Mesothelial cell of epicardium (in vitro differentiated cells): ENCODE data around the gene MRPL53. TPM values are rescaled to one million over a fixed set of nuclear protein-coding genes. Genes with fewer than 3 reads are reported as not detected.

Experiments used
- DNase-seq, 2 experiments: peaks; one replicate each; pipeline ENCODE4 v3.0.0; 2021; ENCODE audit warnings: low spot score in 2 of 2; ENCODE audit not compliant: unreplicated experiment in 2 of 2
- H3K27ac Mint-ChIP-seq: 2 replicates; pipeline ENCODE4 v1.8.0; 2021; ENCODE audit warnings: mixed read lengths
- H3K27me3 Mint-ChIP-seq: 2 replicates; pipeline ENCODE4 v1.8.0; 2021; ENCODE audit warnings: low read depth, mixed read lengths
- H3K36me3 Mint-ChIP-seq: 2 replicates; pipeline ENCODE4 v1.8.0; 2021; ENCODE audit warnings: mixed read lengths
- H3K4me1 Mint-ChIP-seq: 2 replicates; pipeline ENCODE4 v1.8.0; 2021; ENCODE audit warnings: mixed read lengths
- H3K4me3 Mint-ChIP-seq: 2 replicates; pipeline ENCODE4 v1.8.0; 2021; ENCODE audit warnings: mild to moderate bottlenecking, moderate library complexity, mixed read lengths
- H3K9me3 Mint-ChIP-seq: 2 replicates; pipeline ENCODE4 v1.8.0; 2021; ENCODE audit warnings: mixed read lengths
- CTCF ChIP-seq: fragments of 200-600 bp; sonication (generic); IDR thresholded peaks from one replicate; pipeline ENCODE4 v1.5.0; 2021; ENCODE audit warnings: antibody characterized with exemption; ENCODE audit not compliant: unreplicated experiment
- total RNA-seq: library from RNA; stranded (reverse); gene quantifications from 3 replicates; pipeline ENCODE4 v1.2.1, GENCODE V29; 2021

Gene MRPL53
- total RNA-seq, 1 donor from 2014 or later, result 62.5 TPM

- peaks cover 22% of the 10 kb centered on the region for H3K36me3 Mint-ChIP-seq
- no peak for TF ChIP-seq CTCF
- no peak for DNase-seq
- peaks cover 7% of the 10 kb centered on the region for H3K4me1 Mint-ChIP-seq
- peak overlapping the region; percentile 30 for H3K27ac Mint-ChIP-seq
- H3K9me3 Mint-ChIP-seq, result no peaks in the 10 kb centered on the region
- peaks cover 2% of the 10 kb centered on the region for H3K27me3 Mint-ChIP-seq
- no peak overlapping the region for H3K4me3 Mint-ChIP-seq
These were observed 47.0 kb downstream of the MRPL53 start for GRCh38 chr2:74425523-74425922.

- H3K4me3 Mint-ChIP-seq, result no peak overlapping the region
- peaks cover 7% of the 10 kb centered on the region for H3K4me1 Mint-ChIP-seq
- H3K27ac Mint-ChIP-seq, result no peak overlapping the region
- H3K27me3 Mint-ChIP-seq, result peaks cover 2% of the 10 kb centered on the region
- no peaks in the 10 kb centered on the region for H3K9me3 Mint-ChIP-seq
- peaks cover 19% of the 10 kb centered on the region for H3K36me3 Mint-ChIP-seq
- no peak for TF ChIP-seq CTCF
- no peak for DNase-seq
These were observed 47.5 kb downstream of the MRPL53 start for GRCh38 chr2:74424995-74425406.

- H3K27me3 Mint-ChIP-seq, result peaks cover 2% of the 10 kb centered on the region
- no peak overlapping the region for H3K27ac Mint-ChIP-seq
- H3K36me3 Mint-ChIP-seq, result peaks cover 16% of the 10 kb centered on the region
- no peak overlapping the region for H3K4me3 Mint-ChIP-seq
- no peaks in the 10 kb centered on the region for H3K9me3 Mint-ChIP-seq
- no peak for DNase-seq
- TF ChIP-seq CTCF, result no peak
- H3K4me1 Mint-ChIP-seq, result peaks cover 7% of the 10 kb centered on the region
These were observed 48.1 kb downstream of the MRPL53 start for GRCh38 chr2:74424139-74424992.

- H3K4me3 Mint-ChIP-seq, result peak overlapping the region; percentile 93
- no peak overlapping the region for H3K27ac Mint-ChIP-seq
- H3K4me1 Mint-ChIP-seq, result peaks cover 7% of the 10 kb centered on the region
- no peak for TF ChIP-seq CTCF
- DNase-seq, result no peak
- H3K27me3 Mint-ChIP-seq, result peaks cover 3% of the 10 kb centered on the region
- no peaks in the 10 kb centered on the region for H3K9me3 Mint-ChIP-seq
- peaks cover 13% of the 10 kb centered on the region for H3K36me3 Mint-ChIP-seq
These were observed 49.0 kb downstream of the MRPL53 start for GRCh38 chr2:74423231-74424095.

Other genes starting within 250 kb of the MRPL53 start
- 7.5 to 9.3 TPM (median 9.2 TPM) in 3 replicates for gene SLC4A5, start 129.3 kb downstream of the MRPL53 start, total RNA-seq
- gene DCTN1, start 92.4 kb downstream of the MRPL53 start, total RNA-seq, result 125 to 136 TPM (median 132 TPM) in 3 replicates
- 4.7 to 8.8 TPM (median 6.0 TPM) in 3 replicates for gene C2orf81, start 51.1 kb downstream of the MRPL53 start, total RNA-seq
- 20.2 to 25.0 TPM (median 23.7 TPM) in 3 replicates for gene WDR54, start 51.0 kb downstream of the MRPL53 start, total RNA-seq
- gene RTKN, start 30.7 kb downstream of the MRPL53 start, total RNA-seq, result 85.0 to 88.9 TPM (median 86.4 TPM) in 3 replicates
- 42.9 to 48.1 TPM (median 45.3 TPM) in 3 replicates for gene INO80B, start 17.6 kb downstream of the MRPL53 start, total RNA-seq
- gene WBP1, start 14.2 kb downstream of the MRPL53 start, total RNA-seq, result 111 to 113 TPM (median 111 TPM) in 3 replicates
- 61.6 to 68.7 TPM (median 62.6 TPM) in 3 replicates for gene MOGS, start 7.3 kb downstream of the MRPL53 start, total RNA-seq
- 25.5 to 29.4 TPM (median 26.2 TPM) in 3 replicates for gene CCDC142, start 10.3 kb upstream of the MRPL53 start, total RNA-seq
- gene TTC31, start 10.4 kb upstream of the MRPL53 start, total RNA-seq, result 26.1 to 27.3 TPM (median 26.1 TPM) in 3 replicates
- 0.86 to 1.1 TPM (median 0.89 TPM) in 3 replicates for gene LBX2, start 26.9 kb upstream of the MRPL53 start, total RNA-seq
- 17.0 to 23.0 TPM (median 20.3 TPM) in 3 replicates for gene PCGF1, start 35.0 kb upstream of the MRPL53 start, total RNA-seq
- gene TLX2, start 41.8 kb upstream of the MRPL53 start, total RNA-seq, result 0.18 TPM in 1 of 3 replicates, not detected in the others
- 0.16 to 0.42 TPM (median 0.29 TPM) in 3 replicates for gene DQX1, start 53.6 kb upstream of the MRPL53 start, total RNA-seq
- 86.2 to 89.4 TPM (median 86.8 TPM) in 3 replicates for gene AUP1, start 57.0 kb upstream of the MRPL53 start, total RNA-seq
- gene HTRA2, start 57.3 kb upstream of the MRPL53 start, total RNA-seq, result 25.1 to 26.1 TPM (median 25.7 TPM) in 3 replicates
- 20.3 to 26.7 TPM (median 21.9 TPM) in 3 replicates for gene LOXL3, start 81.3 kb upstream of the MRPL53 start, total RNA-seq
- 10.7 to 11.9 TPM (median 10.8 TPM) in 3 replicates for gene DOK1, start 82.0 kb upstream of the MRPL53 start, total RNA-seq
- gene M1AP, start 175.7 kb upstream of the MRPL53 start, total RNA-seq, result 7.4 to 7.9 TPM (median 7.7 TPM) in 3 replicates
- 17.5 to 19.8 TPM (median 18.1 TPM) in 3 replicates for gene SEMA4F, start 181.6 kb upstream of the MRPL53 start, total RNA-seq